ENCODE data around the gene LORICRIN.

Gene LORICRIN

DNA sequence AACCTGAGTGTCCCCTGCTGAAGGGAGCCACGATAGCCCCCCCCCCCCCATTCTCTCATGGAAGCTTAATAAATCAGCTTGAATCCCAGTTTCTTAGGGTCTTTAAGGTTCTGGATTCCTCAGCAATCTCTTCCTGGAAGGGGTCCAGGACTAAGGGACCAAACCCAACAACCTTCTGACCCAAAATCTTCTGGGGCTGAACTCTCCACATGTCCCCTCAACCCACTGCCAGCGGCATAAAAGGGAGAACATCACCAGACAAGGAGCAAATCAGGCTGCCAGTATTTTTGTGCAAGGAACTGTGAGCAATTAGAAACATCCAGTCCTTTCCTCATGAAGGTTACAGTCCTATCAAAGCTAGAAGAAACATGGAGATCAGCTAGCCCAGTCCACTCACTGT is 12.7 kb upstream of the LORICRIN start:
- in situ Hi-C loops (cut with MboI; ENCODE audit: low sequenced_read_pairs, unreplicated experiment), result no loop called here
- TF ChIP-seq CTCF (IDR thresholded peaks at IDR 0.05; ENCODE audit: borderline replicate concordance, control extremely low read depth, extremely low read depth, insufficient read depth, missing control alignments), result no peak
- DNase-seq (ENCODE audit: low spot score), result no peak

GRCh38 chr1:153248176-153248879 is 11.2 kb upstream of the LORICRIN start:
- in situ Hi-C loops (cut with MboI; ENCODE audit: low sequenced_read_pairs, unreplicated experiment), result no loop called here
- no peak for TF ChIP-seq CTCF (IDR thresholded peaks at IDR 0.05; ENCODE audit: borderline replicate concordance, control extremely low read depth, extremely low read depth, insufficient read depth, missing control alignments)

DNA sequence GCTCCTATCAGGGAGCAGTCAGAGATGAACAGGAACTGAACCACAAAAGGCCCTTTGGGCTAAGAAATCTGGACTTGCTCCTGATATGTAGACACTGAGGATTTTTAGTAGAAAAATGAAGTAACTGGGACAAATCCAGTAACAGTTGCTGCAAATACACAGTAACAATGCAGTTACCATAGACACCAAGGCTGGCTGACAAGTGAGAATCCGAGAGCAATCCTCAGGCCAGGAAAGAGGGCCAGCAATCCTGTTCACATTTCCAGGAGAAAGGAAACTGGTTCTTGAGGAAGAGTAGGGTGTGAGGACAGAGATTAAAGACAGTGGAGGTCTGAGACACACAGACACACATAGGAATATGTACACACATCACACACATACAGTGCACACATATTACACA is 9.3 kb upstream of the LORICRIN start:
- DNase-seq (ENCODE audit: low spot score), result no peak
- in situ Hi-C loops (cut with MboI; ENCODE audit: low sequenced_read_pairs, unreplicated experiment), result no loop called here
- TF ChIP-seq CTCF (IDR thresholded peaks at IDR 0.05; ENCODE audit: borderline replicate concordance, control extremely low read depth, extremely low read depth, insufficient read depth, missing control alignments), result no peak

More at GRCh38 chr1:153248176-153248879, 11.2 kb upstream of the LORICRIN start:
- no peak for DNase-seq (ENCODE audit: low spot score)

GRCh38 chr1:153251087-153251486 is 8.4 kb upstream of the LORICRIN start:
- no peak for DNase-seq (ENCODE audit: low spot score)
- TF ChIP-seq CTCF (IDR thresholded peaks at IDR 0.05; ENCODE audit: borderline replicate concordance, control extremely low read depth, extremely low read depth, insufficient read depth, missing control alignments), result no peak
- in situ Hi-C loops (cut with MboI; ENCODE audit: low sequenced_read_pairs, unreplicated experiment), result no loop called here

- DNase-seq (ENCODE audit: low spot score), result no peak
- in situ Hi-C loops (cut with MboI; ENCODE audit: low sequenced_read_pairs, unreplicated experiment), result no loop called here
- TF ChIP-seq CTCF (IDR thresholded peaks at IDR 0.05; ENCODE audit: borderline replicate concordance, control extremely low read depth, extremely low read depth, insufficient read depth, missing control alignments), result no peak
Measured at GRCh38 chr1:153251562-153251961, 7.9 kb upstream of the LORICRIN start.

- no peak for DNase-seq (ENCODE audit: low spot score)
- in situ Hi-C loops (cut with MboI; ENCODE audit: low sequenced_read_pairs, unreplicated experiment), result no loop called here
- TF ChIP-seq CTCF (IDR thresholded peaks at IDR 0.05; ENCODE audit: borderline replicate concordance, control extremely low read depth, extremely low read depth, insufficient read depth, missing control alignments), result no peak
Measured at GRCh38 chr1:153251988-153252387, 7.5 kb upstream of the LORICRIN start.

All from GM13976 (cell line).